Measurements from ENCODE around the gene PLXNB2.

Gene PLXNB2

GRCh38 chr22:50318356-50318697 is 10.9 kb upstream of the PLXNB2 start:
- Histone ChIP-seq H3K27me3 (ENCODE audit: insufficient read depth, low read length) (peaks cover 7% of the 10 kb centered on the region; the same call in 1 of the 2 replicates), H3F3A (ENCODE audit: insufficient read depth, low read length) (no peaks in the 10 kb centered on the region), H3K4me3 (ENCODE audit: low read depth, low read length, poor library complexity, severe bottlenecking) (no peak overlapping the region), H3K9me2 (ENCODE audit: low read depth, low read length) (no peaks in the 10 kb centered on the region), H3K9me3 (ENCODE audit: low read length) (no peaks in the 10 kb centered on the region), H3K4me2 (ENCODE audit: low read length) (no peak overlapping the region), H3K36me3 (ENCODE audit: insufficient read depth, low read length) (no peaks in the 10 kb centered on the region), H3K27ac (ENCODE audit: low read depth, low read length, poor library complexity, severe bottlenecking) (no peak overlapping the region), H3K79me2 (ENCODE audit: insufficient read depth, low read length) (no peaks in the 10 kb centered on the region), H3K9ac (ENCODE audit: low read length) (no peak overlapping the region), H2AFZ (ENCODE audit: low read length) (no peak overlapping the region), H4K20me1 (ENCODE audit: insufficient read depth, low read length) (no peaks in the 10 kb centered on the region), H3K4me1 (ENCODE audit: insufficient read depth, low read length, severe bottlenecking) (peaks cover 20% of the 10 kb centered on the region)
- TF ChIP-seq EZH2 (IDR thresholded peaks at IDR 0.05; ENCODE audit: borderline replicate concordance, low read length) (no peak), CTCF (IDR thresholded peaks at IDR 0.05; ENCODE audit: low read length) (no peak)

- H3K9ac ChIP-seq (ENCODE audit: low read length): no peak overlapping the region
- peaks cover 20% of the 10 kb centered on the region for H3K4me1 ChIP-seq (ENCODE audit: insufficient read depth, low read length, severe bottlenecking)
- peaks cover 7% of the 10 kb centered on the region; the same call in 1 of the 2 replicates for H3K27me3 ChIP-seq (ENCODE audit: insufficient read depth, low read length)
- H3K9me2 ChIP-seq (ENCODE audit: low read depth, low read length): no peaks in the 10 kb centered on the region
- H3K36me3 ChIP-seq (ENCODE audit: insufficient read depth, low read length): no peaks in the 10 kb centered on the region
- no peaks in the 10 kb centered on the region for H4K20me1 ChIP-seq (ENCODE audit: insufficient read depth, low read length)
- no peak overlapping the region for H3K27ac ChIP-seq (ENCODE audit: low read depth, low read length, poor library complexity, severe bottlenecking)
- no peak overlapping the region for H3K4me2 ChIP-seq (ENCODE audit: low read length)
- no peaks in the 10 kb centered on the region for H3K79me2 ChIP-seq (ENCODE audit: insufficient read depth, low read length)
- no peaks in the 10 kb centered on the region for H3F3A ChIP-seq (ENCODE audit: insufficient read depth, low read length)
- TF ChIP-seq EZH2 (IDR thresholded peaks at IDR 0.05; ENCODE audit: borderline replicate concordance, low read length): no peak
- TF ChIP-seq CTCF (IDR thresholded peaks at IDR 0.05; ENCODE audit: low read length): no peak
- no peak overlapping the region for H3K4me3 ChIP-seq (ENCODE audit: low read depth, low read length, poor library complexity, severe bottlenecking)
- no peaks in the 10 kb centered on the region for H3K9me3 ChIP-seq (ENCODE audit: low read length)
- H2AFZ ChIP-seq (ENCODE audit: low read length): no peak overlapping the region
Observed at GRCh38 chr22:50317674-50318073, 10.2 kb upstream of the PLXNB2 start.

GRCh38 chr22:50317178-50317577 is 9.7 kb upstream of the PLXNB2 start:
- no peaks in the 10 kb centered on the region for H3K9me2 ChIP-seq (ENCODE audit: low read depth, low read length)
- H4K20me1 ChIP-seq (ENCODE audit: insufficient read depth, low read length): no peaks in the 10 kb centered on the region
- H3K27ac ChIP-seq (ENCODE audit: low read depth, low read length, poor library complexity, severe bottlenecking): no peak overlapping the region
- no peaks in the 10 kb centered on the region for H3K79me2 ChIP-seq (ENCODE audit: insufficient read depth, low read length)
- no peak overlapping the region for H2AFZ ChIP-seq (ENCODE audit: low read length)
- H3K9ac ChIP-seq (ENCODE audit: low read length): no peak overlapping the region
- peaks cover 20% of the 10 kb centered on the region for H3K4me1 ChIP-seq (ENCODE audit: insufficient read depth, low read length, severe bottlenecking)
- no peak overlapping the region for H3K4me3 ChIP-seq (ENCODE audit: low read depth, low read length, poor library complexity, severe bottlenecking)
- H3K36me3 ChIP-seq (ENCODE audit: insufficient read depth, low read length): no peaks in the 10 kb centered on the region
- H3K4me2 ChIP-seq (ENCODE audit: low read length): no peak overlapping the region
- H3K27me3 ChIP-seq (ENCODE audit: insufficient read depth, low read length): peaks cover 7% of the 10 kb centered on the region; the same call in 1 of the 2 replicates
- TF ChIP-seq EZH2 (IDR thresholded peaks at IDR 0.05; ENCODE audit: borderline replicate concordance, low read length) (no peak), CTCF (IDR thresholded peaks at IDR 0.05; ENCODE audit: low read length) (no peak)
- H3K9me3 ChIP-seq (ENCODE audit: low read length): no peaks in the 10 kb centered on the region
- H3F3A ChIP-seq (ENCODE audit: insufficient read depth, low read length): no peaks in the 10 kb centered on the region
